ENCODE results near the gene MUSK.

DNA sequence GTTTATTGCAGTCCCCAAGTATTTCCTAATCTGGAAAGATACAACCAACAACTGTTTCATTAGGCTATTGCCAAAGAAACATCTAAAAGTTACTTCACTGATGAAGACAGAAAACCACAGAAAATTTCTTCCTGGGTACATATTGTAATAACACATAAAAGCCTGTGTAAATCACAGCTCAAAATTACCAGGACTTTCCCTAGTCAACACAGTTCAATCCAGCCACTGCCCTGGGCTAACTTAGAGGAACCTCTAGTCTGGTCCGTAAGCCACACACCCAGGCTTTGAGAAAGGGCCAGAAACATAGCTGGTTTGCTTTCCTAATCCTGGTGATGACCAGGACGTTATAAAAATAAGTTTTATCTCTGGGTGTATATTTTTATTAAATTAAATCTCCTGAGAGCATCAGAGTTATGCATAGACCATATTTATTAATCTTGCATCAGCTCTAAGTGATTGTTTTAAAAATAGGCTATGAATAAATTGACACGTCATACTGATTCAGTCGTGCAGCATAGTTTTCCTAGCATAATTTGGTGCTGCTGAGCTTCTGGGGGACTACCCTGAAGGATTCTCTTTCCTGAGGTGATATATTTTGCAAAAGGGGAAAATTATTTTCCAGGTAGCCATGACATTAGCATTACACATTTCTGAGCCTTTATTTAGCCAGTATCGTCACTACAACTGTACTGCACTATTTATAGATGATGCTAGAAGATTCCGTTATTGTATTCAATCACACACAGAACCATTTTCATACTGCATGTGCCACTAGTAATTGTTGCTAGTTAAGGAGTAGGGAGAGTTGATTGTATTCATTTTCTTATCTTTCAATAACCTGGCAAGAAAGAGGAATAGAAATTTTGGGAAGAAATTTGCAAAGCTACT, 12.6 kb upstream of the MUSK start:
- TF ChIP-seq CTCF (IDR thresholded peaks at IDR 0.05) (no peak), POLR2AphosphoS5 (IDR thresholded peaks at IDR 0.05) (peak in 2 of 3 donors; percentile 26 to 33), POLR2A (IDR thresholded peaks at IDR 0.05) (no peak)
